Endometrium (tissue), 2 donors: ENCODE results near the gene C16orf87.

Source experiments
- FAIRE-seq: peaks from 2 replicates; lab custom pipeline; 2012; peaks lifted over from hg19 to GRCh38; lab: Jason Lieb, UNC
- donor health status: control.
- donor health status: control.

Gene C16orf87

GRCh38 chr16:46843898-46844642 lies 13.1 kb upstream of the C16orf87 start:
- FAIRE-seq = no peak

- FAIRE-seq = no peak
Observed at GRCh38 chr16:46842192-46842895, 11.4 kb upstream of the C16orf87 start.

GRCh38 chr16:46839986-46840443 lies 9.0 kb upstream of the C16orf87 start:
- FAIRE-seq = no peak

GRCh38 chr16:46836534-46837530 lies 5.9 kb upstream of the C16orf87 start:
- FAIRE-seq = no peak

- no peak for FAIRE-seq
Observed at GRCh38 chr16:46833460-46833800, 2.5 kb upstream of the C16orf87 start.

- FAIRE-seq = no peak
Observed at GRCh38 chr16:46832757-46833459, 1.9 kb upstream of the C16orf87 start.

GRCh38 chr16:46830417-46830901 lies 521 bp downstream of the C16orf87 start:
- FAIRE-seq = no peak

GRCh38 chr16:46828943-46829342 lies 2.0 kb downstream of the C16orf87 start:
- no peak for FAIRE-seq

GRCh38 chr16:46828292-46828691 lies 2.7 kb downstream of the C16orf87 start:
- FAIRE-seq = no peak

GRCh38 chr16:46826631-46827030 lies 4.3 kb downstream of the C16orf87 start:
- FAIRE-seq = no peak

- FAIRE-seq = no peak
Observed at GRCh38 chr16:46822270-46822669, 8.7 kb downstream of the C16orf87 start.

- FAIRE-seq = no peak
Observed at GRCh38 chr16:46817961-46818360, 13.0 kb downstream of the C16orf87 start.

GRCh38 chr16:46814790-46815189 lies 16.2 kb downstream of the C16orf87 start:
- no peak for FAIRE-seq

- no peak for FAIRE-seq
Observed at GRCh38 chr16:46813611-46814010, 17.4 kb downstream of the C16orf87 start.

- FAIRE-seq = no peak
Observed at GRCh38 chr16:46812781-46813540, 18.0 kb downstream of the C16orf87 start.

GRCh38 chr16:46811682-46812081 lies 19.3 kb downstream of the C16orf87 start:
- no peak for FAIRE-seq

- FAIRE-seq = no peak
Observed at GRCh38 chr16:46808997-46809396, 22.0 kb downstream of the C16orf87 start.

- no peak for FAIRE-seq
Observed at GRCh38 chr16:46807336-46807735, 23.6 kb downstream of the C16orf87 start.

- peak; percentile 15 for FAIRE-seq
Observed at GRCh38 chr16:46803373-46803772, 27.6 kb downstream of the C16orf87 start.

GRCh38 chr16:46801428-46802049 lies 29.4 kb downstream of the C16orf87 start:
- peak; percentile 82 for FAIRE-seq
